K562 (cell line): ENCODE data around the gene SCN2B. TPM values are rescaled to one million over a fixed set of nuclear protein-coding genes. Genes with fewer than 3 reads are reported as not detected.

Experiments
- BCL6 ChIP-seq: fragments of 250-450 bp; sonication (Bioruptor Pico); IDR thresholded peaks from 2 replicates; pipeline ENCODE4 v1.4.0; 2020
- CHAMP1 ChIP-seq: fragments of 450-650 bp; IDR thresholded peaks from 2 replicates; pipeline ENCODE4 v1.6.1; 2016; ENCODE audit warnings: mild to moderate bottlenecking
- CREB5 ChIP-seq: fragments of 250-450 bp; sonication (Bioruptor Pico); IDR thresholded peaks from 2 replicates; pipeline ENCODE4 v1.5.0; 2020; ENCODE audit warnings: mild to moderate bottlenecking
- E2F5 ChIP-seq: sonication (generic); formaldehyde crosslinking; IDR thresholded peaks from 2 replicates; pipeline ENCODE4 v1.8.0; 2022; ENCODE audit warnings: mild to moderate bottlenecking, missing genetic modification reagents
- MECOM ChIP-seq: fragments of 250-450 bp; sonication (Bioruptor Pico); IDR thresholded peaks from 2 replicates; pipeline ENCODE4 v1.8.0; 2022; ENCODE audit warnings: inconsistent platforms
- NR2F6 ChIP-seq: fragments of 450-650 bp; formaldehyde crosslinking; IDR thresholded peaks from 2 replicates; pipeline ENCODE4 v1.4.0; 2020; ENCODE audit warnings: mild to moderate bottlenecking
- POLR3A ChIP-seq: IDR thresholded peaks from 2 replicates; pipeline ENCODE4 v1.6.1; 2011; ENCODE audit warnings: borderline replicate concordance, mild to moderate bottlenecking, moderate library complexity; ENCODE audit not compliant: insufficient read length, insufficient read depth; ENCODE audit errors: extremely low read depth
- RCOR1 ChIP-seq, 2 experiments: IDR thresholded peaks; 2 replicates each; pipeline ENCODE4 v1.6.1; 2012; ENCODE audit warnings: low read depth in 2 of 2, low read length in 2 of 2, borderline replicate concordance in 1 of 2, improper control_type of control experiment in 1 of 2
- RUNX1 ChIP-seq: sonication (generic); IDR thresholded peaks from 2 replicates; pipeline ENCODE4 v1.6.1; 2016; ENCODE audit warnings: antibody characterized with exemption, low read depth
- SMAD3 ChIP-seq: fragments of 450-650 bp; formaldehyde crosslinking; conservative IDR thresholded peaks from 2 replicates; pipeline ENCODE4 v1.4.0; 2020; ENCODE audit warnings: mild to moderate bottlenecking
- SNRNP70 ChIP-seq: fragments of 200-400 bp; formaldehyde crosslinking; optimal IDR thresholded peaks from 2 replicates; pipeline ENCODE3; 2017; ENCODE audit warnings: low read depth, low read length
- TARDBP ChIP-seq: fragments of 450-650 bp; IDR thresholded peaks from 2 replicates; pipeline ENCODE4 v1.6.1; 2016
- THAP12 ChIP-seq: fragments of 250-450 bp; sonication (Bioruptor Pico); IDR thresholded peaks from 2 replicates; pipeline ENCODE4 v1.9.0; 2021; ENCODE audit warnings: mild to moderate bottlenecking, inconsistent platforms
- WHSC1 ChIP-seq: IDR thresholded peaks from one replicate; pipeline ENCODE4 v1.6.1; 2012; ENCODE audit warnings: low read length, control low read depth, inconsistent platforms
- ZFP30 ChIP-seq: fragments of 250-450 bp; sonication (Bioruptor Pico); IDR thresholded peaks from 2 replicates; pipeline ENCODE4 v1.8.0; 2022; ENCODE audit warnings: moderate library complexity, mild to moderate bottlenecking, inconsistent platforms, borderline replicate concordance
- ZFP36 ChIP-seq: fragments of 150-350 bp; IDR thresholded peaks from 2 replicates; pipeline ENCODE4 v1.6.1; 2018; ENCODE audit warnings: low read length, low read depth; ENCODE audit not compliant: partially characterized antibody
- ZKSCAN1 ChIP-seq: fragments of 150-350 bp; IDR thresholded peaks from 2 replicates; pipeline ENCODE4 v1.6.1; 2016; ENCODE audit warnings: low read depth, low read length
- ZNF197 ChIP-seq: fragments of 200-800 bp; sonication (Bioruptor generic); IDR thresholded peaks from 2 replicates; pipeline ENCODE4 v1.6.1; 2016; ENCODE audit warnings: low read depth, missing genetic modification characterization, missing compliant biosample characterization
- ZNF217 ChIP-seq: sonication (generic); formaldehyde crosslinking; IDR thresholded peaks from 2 replicates; pipeline ENCODE4 v1.8.0; 2022; ENCODE audit warnings: mild to moderate bottlenecking, missing genetic modification reagents
- ZNF354B ChIP-seq: fragments of 250-450 bp; sonication (Bioruptor Pico); IDR thresholded peaks from 2 replicates; pipeline ENCODE4 v1.4.0; 2020
- ZNF41 ChIP-seq: fragments of 250-450 bp; sonication (Bioruptor Pico); conservative IDR thresholded peaks from 2 replicates; pipeline ENCODE4 v1.4.0; 2020; ENCODE audit warnings: mild to moderate bottlenecking
- ZNF449 ChIP-seq: fragments of 250-450 bp; sonication (Bioruptor Pico); IDR thresholded peaks from 2 replicates; pipeline ENCODE4 v1.8.0; 2022; ENCODE audit warnings: moderate library complexity, mild to moderate bottlenecking, inconsistent platforms
- ZNF766 ChIP-seq: fragments of 200-800 bp; sonication (Bioruptor generic); conservative IDR thresholded peaks from 2 replicates; pipeline ENCODE4 v1.6.1; 2016; ENCODE audit warnings: missing genetic modification characterization, missing compliant biosample characterization
- polyA plus RNA-seq, 8 experiments: library from polyadenylated mRNA; depleted of rRNA in 4 of 8; stranded (reverse) in 5 of 8; unstranded in 3 of 8; fragments of >200 nt; fragmentation: Nextera tagmentation in 2 of 8; fragmentation: Illumina TruSeq in 1 of 8; extraction: Ambion mirVana in 2 of 8; extraction: Trizol in 1 of 8; gene quantifications; 2 replicates each; pipeline versions ENCODE4 v1.2.1 to v1.2.3, GENCODE V29; 2011 to 2014; ENCODE audit warnings: inconsistent platforms in 1 of 8, missing spikeins in 1 of 8
- total RNA-seq, 7 experiments: library from RNA; depleted of rRNA in 6 of 7; stranded (reverse); fragments of >200 nt in 6 of 7; fragmentation: Illumina TruSeq in 2 of 7; extraction: Trizol in 2 of 7; gene quantifications; 2 replicates each; pipeline versions ENCODE4 v1.2.1 to v1.2.3, GENCODE V29; 2011 to 2021; ENCODE audit warnings: low replicate concordance in 1 of 7

The SCN2B gene
- total and polyA plus RNA-seq, 9 of the 15 experiments (the other 6 are each of a cell fraction or from before 2014, with no cell fraction given) = not detected

- TF ChIP-seq NR2F6 (CRISPR knock-in tag) (no peak), ZNF217 (CRISPR knock-in tag) (no peak), TARDBP (no peak), THAP12 (no peak), SMAD3 (CRISPR knock-in tag) (no peak), MECOM (no peak), ZFP30 (CRISPR knock-in tag) (no peak), CHAMP1 (no peak), ZNF449 (no peak), WHSC1 (no peak), ZNF766 (CRISPR knock-in tag) (no peak), RCOR1 (IDR thresholded peaks at IDR 0.05; ENCODE audit: borderline replicate concordance in 1 of 2, low read depth in 2 of 2, low read length in 2 of 2) (0 out of 4 replicates have a peak, but pooled peaks of 1 of the 2 experiments have one; percentile 38), E2F5 (CRISPR knock-in tag) (no peak), ZNF197 (CRISPR knock-in tag) (no peak), ZFP36 (no peak), ZNF354B (no peak), POLR3A (no peak), BCL6 (CRISPR knock-in tag) (no peak), SNRNP70 (no peak), RUNX1 (no peak), ZKSCAN1 (no peak), CREB5 (CRISPR knock-in tag) (no peak), ZNF41 (CRISPR knock-in tag) (no peak)
Measured at GRCh38 chr11:118212781-118213191, 36.3 kb upstream of the SCN2B start (continued).
